Psoas muscle (tissue), 8 donors: ENCODE data around the gene MRPL52. TPM values are rescaled to one million over a fixed set of nuclear protein-coding genes. Genes with fewer than 3 reads are reported as not detected.

Experiments used
- ATAC-seq, 4 donors: fragments of 200-7000 bp; cut with Tn5 transposase; one replicate each; pipeline ENCODE4 v1.9.1; 2020; ENCODE audit warnings: moderate library complexity in 3 of 4, mild to moderate bottlenecking in 2 of 4
- DNase-seq, 2 donors: peaks; one replicate each; pipeline ENCODE4 v3.0.0-alpha.2; 2020
- H3K27ac ChIP-seq: fragments of 200-600 bp; one replicate; pipeline ENCODE4 v1.8.0; 2022
- H3K27me3 ChIP-seq, 3 donors: fragments of 200-600 bp in 1 of 3; one replicate each; pipeline versions ENCODE4 v1.6.1 to v1.8.0; 2013 to 2022; ENCODE audit warnings: low read length in 2 of 3, mild to moderate bottlenecking in 2 of 3, moderate library complexity in 1 of 3; ENCODE audit not compliant: insufficient read depth in 3 of 3
- H3K36me3 ChIP-seq, 2 donors: fragments of 200-600 bp in 1 of 2; one replicate each; pipeline versions ENCODE4 v1.6.1 to v1.8.0; 2013 to 2022; ENCODE audit warnings: low read depth in 1 of 2, mild to moderate bottlenecking in 1 of 2, moderate library complexity in 1 of 2; ENCODE audit not compliant: insufficient read depth in 1 of 2
- H3K4me1 ChIP-seq: fragments of 200-600 bp; one replicate; pipeline ENCODE4 v1.8.0; 2022
- H3K4me3 ChIP-seq: fragments of 200-600 bp; one replicate; pipeline ENCODE4 v1.8.0; 2022; ENCODE audit warnings: mild to moderate bottlenecking
- H3K9me3 ChIP-seq: fragments of 200-600 bp; one replicate; pipeline ENCODE4 v1.8.0; 2022
- WGBS, 3 donors: extraction: QIAGEN DNeasy Blood & Tissue Kit; methylation state at CpG; one replicate each; pipeline versions ENCODE4 v1.1.6 to v1.1.7; 2013; 5-methylcytosine and 5-hydroxymethylcytosine counted together
- intact Hi-C, 2 donors: fragments of 100-400 bp; cut with DNase I; formaldehyde crosslinking; loops; one replicate each; pipeline versions ENCODE4 v1.11.0 to v1.14.2; 2022
- polyA plus RNA-seq, 3 donors: library from polyadenylated mRNA; stranded (reverse); fragments of 200-250 nt; gene quantifications; one replicate each; pipeline ENCODE4 v1.2.3, GENCODE V29; 2013
- total RNA-seq, 4 donors: library from RNA; stranded (reverse); fragmentation: NEBNext Ultra II Directional in 2 of 4; extraction: Animal tissue kit (Norgen Biotek cat#: 25700) in 2 of 4; gene quantifications; one replicate each; pipeline versions ENCODE4 v1.2.1 to v1.2.4, GENCODE V29; 2021 to 2023
- TF ChIP-seq, protein P1 (sequence below): fragments of 200-600 bp; IDR thresholded peaks from one replicate; pipeline ENCODE4 v1.8.0; 2022; ENCODE audit warnings: antibody characterized with exemption
- donor health status: healthy with polysubstance abuse.
- donor health status: DM: no; HTN: no; CAD: no; lungs with moderate emphysema.
- donor health status: Bipolar disorder and iron deficiency.
- donor health status: healthy.
- donor health status: DM: yes; HTN: yes; CAD: no.
- donor health status: DM: no; HTN: no; CAD: no.
- donor health status: DM: no; HTN: no; CAD: no.
- donor health status: DM: yes; HTN: yes; CAD: no.

The MRPL52 gene
- total and polyA plus RNA-seq, 7 donors: 79.1 to 246 (median 91.2) TPM

DNA sequence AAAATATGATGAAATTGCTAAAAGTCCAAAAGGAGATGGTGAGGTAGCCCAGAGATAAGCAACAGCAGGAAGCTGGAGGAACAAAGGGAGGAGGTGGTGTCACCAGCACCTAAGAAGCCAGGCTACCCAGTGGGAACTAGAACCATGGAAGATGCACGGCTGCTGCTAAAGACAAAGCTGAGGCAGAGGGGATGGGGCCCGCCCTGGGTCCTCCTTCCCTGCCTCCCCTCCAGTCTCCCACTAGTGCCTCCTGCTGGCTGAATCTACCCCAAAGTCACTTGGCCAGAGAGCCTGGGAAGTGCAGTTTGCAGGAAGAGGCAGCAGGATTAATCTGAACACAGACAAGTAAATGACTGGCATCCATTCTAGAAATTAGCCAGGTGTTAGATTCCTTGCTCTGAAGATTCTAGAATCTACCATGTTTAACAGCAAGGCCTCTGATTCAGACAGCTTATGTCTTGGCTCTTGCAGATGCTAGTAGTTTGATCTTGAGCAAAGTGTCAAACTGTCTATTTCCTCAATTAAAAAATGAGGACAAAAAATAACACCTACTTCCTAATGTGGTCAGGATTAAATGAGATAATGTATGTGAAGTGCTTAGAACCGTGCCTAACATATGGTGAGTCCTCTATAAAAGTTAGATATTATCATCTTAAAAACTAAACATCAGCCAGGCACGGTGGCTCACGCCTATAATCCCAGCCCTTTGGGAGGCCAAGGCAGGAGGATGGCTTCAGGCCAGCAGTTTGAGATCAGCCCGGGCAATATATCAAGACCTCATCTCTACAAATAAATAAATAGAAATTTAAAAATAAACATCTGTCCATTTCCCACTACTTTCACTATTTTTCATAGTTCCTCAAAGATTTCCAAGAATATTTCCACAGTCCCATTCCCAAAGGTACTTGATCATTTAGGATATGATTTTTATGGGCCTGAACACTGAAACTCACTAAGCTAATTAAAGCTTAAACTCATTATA, 36.0 kb downstream of the MRPL52 start:
- DNase-seq (no peak), ATAC-seq (no peak)
- H3K9me3 ChIP-seq: no peaks in the 10 kb centered on the region
- H3K27me3 ChIP-seq: no peaks in the 10 kb centered on the region
- H3K36me3 ChIP-seq: no peaks in the 10 kb centered on the region
- peaks cover 8% of the 10 kb centered on the region for H3K4me1 ChIP-seq
- H3K4me3 ChIP-seq: no peak overlapping the region
- intact Hi-C loops: no loop called here
- no peak overlapping the region for H3K27ac ChIP-seq
- 52 to 70% (median 67%) methylated on average over 6 of the region's 6 CpGs for WGBS, 3 donors
- TF ChIP-seq, protein P1, sequence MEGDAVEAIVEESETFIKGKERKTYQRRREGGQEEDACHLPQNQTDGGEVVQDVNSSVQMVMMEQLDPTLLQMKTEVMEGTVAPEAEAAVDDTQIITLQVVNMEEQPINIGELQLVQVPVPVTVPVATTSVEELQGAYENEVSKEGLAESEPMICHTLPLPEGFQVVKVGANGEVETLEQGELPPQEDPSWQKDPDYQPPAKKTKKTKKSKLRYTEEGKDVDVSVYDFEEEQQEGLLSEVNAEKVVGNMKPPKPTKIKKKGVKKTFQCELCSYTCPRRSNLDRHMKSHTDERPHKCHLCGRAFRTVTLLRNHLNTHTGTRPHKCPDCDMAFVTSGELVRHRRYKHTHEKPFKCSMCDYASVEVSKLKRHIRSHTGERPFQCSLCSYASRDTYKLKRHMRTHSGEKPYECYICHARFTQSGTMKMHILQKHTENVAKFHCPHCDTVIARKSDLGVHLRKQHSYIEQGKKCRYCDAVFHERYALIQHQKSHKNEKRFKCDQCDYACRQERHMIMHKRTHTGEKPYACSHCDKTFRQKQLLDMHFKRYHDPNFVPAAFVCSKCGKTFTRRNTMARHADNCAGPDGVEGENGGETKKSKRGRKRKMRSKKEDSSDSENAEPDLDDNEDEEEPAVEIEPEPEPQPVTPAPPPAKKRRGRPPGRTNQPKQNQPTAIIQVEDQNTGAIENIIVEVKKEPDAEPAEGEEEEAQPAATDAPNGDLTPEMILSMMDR: no peak

DNA sequence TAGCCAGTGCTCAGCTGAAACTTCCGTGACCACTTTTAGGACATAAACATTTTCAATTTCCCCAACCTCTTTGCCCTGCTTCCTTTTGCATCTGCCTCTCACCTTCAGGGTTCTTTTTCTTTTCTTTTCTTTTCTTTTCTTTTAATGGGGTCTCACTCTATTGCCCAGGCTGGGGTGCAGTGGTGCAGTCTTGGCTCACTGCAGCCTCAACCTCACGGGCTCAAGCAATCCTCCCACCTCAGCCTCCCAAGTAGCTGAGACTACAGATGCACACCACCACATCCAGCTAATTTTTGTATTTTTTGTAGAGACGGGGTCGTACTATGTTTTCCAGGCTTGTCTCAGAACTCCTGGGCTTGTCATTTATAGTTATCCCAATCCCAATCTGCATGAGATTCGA, 37.2 kb downstream of the MRPL52 start:
- no peak for ATAC-seq

DNA sequence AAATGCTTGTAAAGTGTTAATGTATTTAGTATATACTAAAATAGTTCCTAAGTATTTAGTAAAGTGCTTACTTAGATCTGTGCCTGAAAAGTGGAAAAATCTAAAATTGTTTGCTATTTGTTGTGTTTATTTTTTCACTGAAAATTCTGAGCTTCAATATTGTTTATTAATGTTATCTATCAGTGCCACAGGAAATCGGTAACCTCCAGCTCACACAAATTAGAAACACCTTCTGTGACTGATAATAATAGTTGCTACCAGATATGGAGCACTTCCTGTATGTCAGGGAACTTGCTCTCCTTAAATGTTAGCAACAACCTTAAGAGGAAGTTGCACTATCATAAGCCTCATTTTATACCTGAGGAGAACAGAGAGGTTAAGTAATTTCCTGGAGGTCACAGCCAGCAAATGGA, 41.1 kb downstream of the MRPL52 start:
- 0 to 1% (median 0%) methylated on average over 1 of the region's 1 CpG for WGBS, 3 donors
- Histone ChIP-seq H3K36me3 (peaks cover 0 to 28% of the 10 kb centered on the region in 2 donors), H3K9me3 (no peaks in the 10 kb centered on the region), H3K4me1 (peaks cover 16% of the 10 kb centered on the region), H3K27me3 (no peaks in the 10 kb centered on the region), H3K27ac (peak overlapping the region; percentile 100), H3K4me3 (peak overlapping the region; percentile 100)
- peak; percentile 17 to 46 (median 41) for ATAC-seq
- TF ChIP-seq, protein P1: no peak
- intact Hi-C loops: loop anchor here in 1 of 2 donors (5.0 kb wide), 1 partner anchor 46 kb away; the partner anchor contains the start of gene RBM23
- DNase-seq: no peak

More for the DNA sequence above, 37.2 kb downstream of the MRPL52 start:
- WGBS, 3 donors: 92 to 95% (median 93%) methylated on average over 5 of the region's 5 CpGs
- TF ChIP-seq, protein P1: no peak
- intact Hi-C loops: no loop called here
- no peak for DNase-seq
- Histone ChIP-seq H3K4me1 (peaks cover 11% of the 10 kb centered on the region), H3K36me3 (no peaks in the 10 kb centered on the region), H3K9me3 (no peaks in the 10 kb centered on the region), H3K27me3 (no peaks in the 10 kb centered on the region), H3K4me3 (no peak overlapping the region), H3K27ac (no peak overlapping the region)

DNA sequence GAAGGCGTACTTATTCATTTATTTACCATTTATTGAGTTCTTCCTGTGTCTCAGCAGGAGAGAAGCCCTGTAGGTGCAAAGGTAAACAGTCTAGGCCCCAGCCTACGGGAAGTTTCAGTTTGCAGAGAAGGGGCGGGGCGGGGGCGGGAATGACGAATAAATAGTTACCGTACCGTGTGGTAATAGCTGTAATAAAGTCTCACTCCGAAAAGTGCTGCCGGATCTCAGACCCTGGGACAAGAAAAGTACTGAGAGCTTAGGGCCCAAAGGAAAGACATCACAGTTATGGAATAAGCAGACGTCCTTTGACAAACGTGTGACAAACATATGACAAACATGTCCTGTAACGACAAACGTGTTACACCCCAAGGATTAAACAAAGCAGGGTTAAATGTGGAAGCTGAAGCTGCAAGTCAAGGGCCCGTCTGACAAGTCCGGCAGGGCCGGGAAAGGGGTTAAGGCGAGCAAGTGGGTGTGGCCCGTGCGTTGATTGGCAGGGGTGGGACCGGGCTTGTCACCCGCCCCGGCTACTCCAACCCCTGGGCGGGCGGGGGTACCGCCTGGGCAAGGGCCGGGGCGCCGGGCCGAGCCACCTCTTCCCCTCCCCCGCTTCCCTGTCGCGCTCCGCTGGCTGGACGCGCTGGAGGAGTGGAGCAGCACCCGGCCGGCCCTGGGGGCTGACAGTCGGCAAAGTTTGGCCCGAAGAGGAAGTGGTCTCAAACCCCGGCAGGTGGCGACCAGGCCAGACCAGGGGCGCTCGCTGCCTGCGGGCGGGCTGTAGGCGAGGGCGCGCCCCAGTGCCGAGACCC, 41.7 kb downstream of the MRPL52 start, which contains the start of gene LRP10:
Gene LRP10 (plus strand): TSS at position 517 of the 809 bp plus-strand sequence. CDS start 564 bp downstream, outside the sequence.
- WGBS, 3 donors: 0% methylated on average over 45 to 50 of the region's 50 CpGs

More for the DNA sequence above, 41.7 kb downstream of the MRPL52 start, which contains the start of gene LRP10:
- H3K9me3 ChIP-seq: no peaks in the 10 kb centered on the region
- peaks cover 0 to 34% of the 10 kb centered on the region in 2 donors for H3K36me3 ChIP-seq
- H3K4me1 ChIP-seq: peaks cover 16% of the 10 kb centered on the region
- peak within 1 kb of the TSS; percentile 100 for H3K27ac ChIP-seq
- no peaks in the 10 kb centered on the region for H3K27me3 ChIP-seq
- intact Hi-C loops: loop anchor here in 1 of 2 donors (2.0 to 5.0 kb wide), 2 partner anchors 29 to 46 kb away; partner anchors contain the start of gene RBM23
- peak; percentile 93 to 95 for DNase-seq
- TF ChIP-seq, protein P1: no peak
- ATAC-seq: peak; percentile 95 to 96 (median 95)
- peak within 1 kb of the TSS; percentile 100 for H3K4me3 ChIP-seq
